Epithelial cell of proximal tubule (primary cell): ENCODE results near the gene RAB27B. TPM values are rescaled to one million over a fixed set of nuclear protein-coding genes. Genes with fewer than 3 reads are reported as not detected.

Experiments
- DNase-seq: peaks from one replicate; pipeline ENCODE4 v3.0.0-alpha.2; 2011; ENCODE audit warnings: low read depth
- H3K4me3 ChIP-seq: 2 replicates; pipeline ENCODE4 v1.5.1; 2011; ENCODE audit warnings: low read depth, mild to moderate bottlenecking, low read length
- CTCF ChIP-seq: conservative IDR thresholded peaks from 2 replicates; pipeline ENCODE4 v1.5.1; 2012; ENCODE audit warnings: low read depth, mild to moderate bottlenecking, low read length
- total RNA-seq: library from RNA; depleted of rRNA; stranded (reverse); fragments of >200 nt; gene quantifications from 2 replicates; pipeline ENCODE4 v1.2.3, GENCODE V29; 2015

Gene RAB27B
- total RNA-seq, 1 donor from 2014 or later = 2.1 TPM

GRCh38 chr18:54931152-54931551 lies 102.9 kb downstream of the RAB27B start:
- H3K4me3 ChIP-seq = no peak overlapping the region
- TF ChIP-seq CTCF = peak; percentile 5
- DNase-seq = no peak

GRCh38 chr18:54932472-54932871 lies 104.2 kb downstream of the RAB27B start:
- DNase-seq = no peak
- no peak for TF ChIP-seq CTCF
- no peak overlapping the region for H3K4me3 ChIP-seq

- no peak overlapping the region for H3K4me3 ChIP-seq
- TF ChIP-seq CTCF = no peak
- DNase-seq = no peak
Measured at GRCh38 chr18:54938506-54938905, 110.2 kb downstream of the RAB27B start.

- no peak for DNase-seq
- no peak overlapping the region for H3K4me3 ChIP-seq
- no peak for TF ChIP-seq CTCF
Measured at GRCh38 chr18:54939361-54939917, 111.2 kb downstream of the RAB27B start.

- no peak for DNase-seq
- TF ChIP-seq CTCF = no peak
- no peak overlapping the region for H3K4me3 ChIP-seq
Measured at GRCh38 chr18:54942144-54942543, 113.9 kb downstream of the RAB27B start.

- DNase-seq = no peak
- TF ChIP-seq CTCF = no peak
- H3K4me3 ChIP-seq = no peak overlapping the region
Measured at GRCh38 chr18:54942569-54942968, 114.3 kb downstream of the RAB27B start.

Other genes starting within 250 kb of the RAB27B start
- gene DYNAP, start 237.2 kb upstream of the RAB27B start, total RNA-seq = not detected in 2 replicates
- gene CCDC68, start 131.0 kb downstream of the RAB27B start, total RNA-seq = 2.7 TPM in 2 replicates